ENCODE data around the gene P3H2.
A peak's percentile ranks its signal among the peaks of the same experiment; 100 is the strongest.

The P3H2 gene

GRCh38 chr3:190117981-190118380, 2.7 kb downstream of the P3H2 start:
- FAIRE-seq (peak; percentile 65), DNase-seq (ENCODE audit: insufficient read length, low spot score) (peak; percentile 34)
- no peak for TF ChIP-seq POLR2A (IDR thresholded peaks at IDR 0.05; ENCODE audit: low read depth, low read length)

- DNase-seq (ENCODE audit: insufficient read length, low spot score) (peak; percentile 20), FAIRE-seq (peak; percentile 38)
- no peak for TF ChIP-seq POLR2A (IDR thresholded peaks at IDR 0.05; ENCODE audit: low read depth, low read length)
Observed at GRCh38 chr3:190116551-190117067, 4.1 kb downstream of the P3H2 start.

- no peak for FAIRE-seq
Observed at GRCh38 chr3:190110826-190111225, 9.9 kb downstream of the P3H2 start.

GRCh38 chr3:190109441-190109840, 11.3 kb downstream of the P3H2 start:
- DNase-seq (ENCODE audit: insufficient read length, low spot score) (no peak), FAIRE-seq (peak; percentile 41)
- no peak for TF ChIP-seq POLR2A (IDR thresholded peaks at IDR 0.05; ENCODE audit: low read depth, low read length)

More at GRCh38 chr3:190110826-190111225, 9.9 kb downstream of the P3H2 start:
- DNase-seq (ENCODE audit: insufficient read length, low spot score) = no peak
- no peak for TF ChIP-seq POLR2A (IDR thresholded peaks at IDR 0.05; ENCODE audit: low read depth, low read length)

- TF ChIP-seq POLR2A (IDR thresholded peaks at IDR 0.05; ENCODE audit: low read depth, low read length) = no peak
- DNase-seq (ENCODE audit: insufficient read length, low spot score) (no peak), FAIRE-seq (peak; percentile 87)
Observed at GRCh38 chr3:190108804-190109203, 11.9 kb downstream of the P3H2 start.

- peak; percentile 78 for FAIRE-seq
- no peak for DNase-seq (ENCODE audit: insufficient read length, low spot score)
- no peak for TF ChIP-seq POLR2A (IDR thresholded peaks at IDR 0.05; ENCODE audit: low read depth, low read length)
Observed at GRCh38 chr3:190105876-190106275, 14.8 kb downstream of the P3H2 start.

- TF ChIP-seq POLR2A (IDR thresholded peaks at IDR 0.05; ENCODE audit: low read depth, low read length) = no peak
- DNase-seq (ENCODE audit: insufficient read length, low spot score) (no peak), FAIRE-seq (peak; percentile 97)
Observed at GRCh38 chr3:190101320-190102011, 19.2 kb downstream of the P3H2 start.

GRCh38 chr3:190099099-190099498, 21.6 kb downstream of the P3H2 start:
- DNase-seq (ENCODE audit: insufficient read length, low spot score) = no peak
- TF ChIP-seq POLR2A (IDR thresholded peaks at IDR 0.05; ENCODE audit: low read depth, low read length) = no peak
- peak; percentile 57 for FAIRE-seq

- FAIRE-seq (peak; percentile 57), DNase-seq (ENCODE audit: insufficient read length, low spot score) (no peak)
- TF ChIP-seq POLR2A (IDR thresholded peaks at IDR 0.05; ENCODE audit: low read depth, low read length) = no peak
Observed at GRCh38 chr3:190097617-190098016, 23.1 kb downstream of the P3H2 start.

GRCh38 chr3:190097025-190097424, 23.7 kb downstream of the P3H2 start:
- FAIRE-seq (peak; percentile 43), DNase-seq (ENCODE audit: insufficient read length, low spot score) (no peak)
- no peak for TF ChIP-seq POLR2A (IDR thresholded peaks at IDR 0.05; ENCODE audit: low read depth, low read length)

- DNase-seq (ENCODE audit: insufficient read length, low spot score) (no peak), FAIRE-seq (peak; percentile 65)
- no peak for TF ChIP-seq POLR2A (IDR thresholded peaks at IDR 0.05; ENCODE audit: low read depth, low read length)
Observed at GRCh38 chr3:190096345-190096744, 24.4 kb downstream of the P3H2 start.

GRCh38 chr3:190094160-190094718, 26.5 kb downstream of the P3H2 start:
- DNase-seq (ENCODE audit: insufficient read length, low spot score) (no peak), FAIRE-seq (peak; percentile 76)
- TF ChIP-seq POLR2A (IDR thresholded peaks at IDR 0.05; ENCODE audit: low read depth, low read length) = no peak

GRCh38 chr3:190092250-190092649, 28.4 kb downstream of the P3H2 start:
- DNase-seq (ENCODE audit: insufficient read length, low spot score) (peak; percentile 35), FAIRE-seq (peak; percentile 95)
- TF ChIP-seq POLR2A (IDR thresholded peaks at IDR 0.05; ENCODE audit: low read depth, low read length) = no peak

- DNase-seq (ENCODE audit: insufficient read length, low spot score) (no peak), FAIRE-seq (peak; percentile 90)
- no peak for TF ChIP-seq POLR2A (IDR thresholded peaks at IDR 0.05; ENCODE audit: low read depth, low read length)
Observed at GRCh38 chr3:190089711-190090110, 31.0 kb downstream of the P3H2 start.

- FAIRE-seq = peak; percentile 68
- no peak for DNase-seq (ENCODE audit: insufficient read length, low spot score)
- no peak for TF ChIP-seq POLR2A (IDR thresholded peaks at IDR 0.05; ENCODE audit: low read depth, low read length)
Observed at GRCh38 chr3:190088890-190089289, 31.8 kb downstream of the P3H2 start.
